GM18868 (cell line): ENCODE results near the gene SPDYE4.

Source experiments
- ATAC-seq: cut with Tn5 transposase; IDR thresholded peaks from one replicate; pipeline ENCODE4 v1.9.1; 2021; ENCODE audit warnings: mild to moderate bottlenecking, moderate library complexity; ENCODE audit not compliant: unreplicated experiment

SPDYE4 gene

GRCh38 chr17:8785547-8786413 is 27.4 kb upstream of the SPDYE4 start:
- no peak for ATAC-seq

- ATAC-seq = no peak
Measured at GRCh38 chr17:8782176-8782575, 23.8 kb upstream of the SPDYE4 start.

GRCh38 chr17:8781776-8782175 is 23.4 kb upstream of the SPDYE4 start:
- no peak for ATAC-seq

GRCh38 chr17:8776881-8777280 is 18.5 kb upstream of the SPDYE4 start:
- ATAC-seq = no peak

DNA sequence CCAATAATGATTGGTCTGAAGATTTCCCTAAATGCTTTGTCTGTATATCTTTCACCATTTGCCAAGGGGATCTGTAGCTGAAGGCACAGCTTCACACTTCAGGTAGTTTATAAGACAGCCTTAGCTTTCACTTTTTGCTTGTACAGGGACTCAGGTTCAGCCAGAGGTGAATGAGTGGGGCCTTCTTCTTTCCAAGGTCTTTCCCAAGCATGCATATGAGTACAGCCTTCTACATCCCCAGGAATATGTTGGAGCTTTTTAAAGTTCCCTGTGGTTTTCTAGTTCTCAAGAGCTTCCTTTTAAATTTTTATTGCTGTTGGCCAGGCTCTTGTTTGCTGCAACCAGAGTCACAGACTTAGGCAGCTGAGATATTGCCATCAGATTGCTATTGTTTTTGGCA is 17.9 kb upstream of the SPDYE4 start:
- no peak for ATAC-seq

DNA sequence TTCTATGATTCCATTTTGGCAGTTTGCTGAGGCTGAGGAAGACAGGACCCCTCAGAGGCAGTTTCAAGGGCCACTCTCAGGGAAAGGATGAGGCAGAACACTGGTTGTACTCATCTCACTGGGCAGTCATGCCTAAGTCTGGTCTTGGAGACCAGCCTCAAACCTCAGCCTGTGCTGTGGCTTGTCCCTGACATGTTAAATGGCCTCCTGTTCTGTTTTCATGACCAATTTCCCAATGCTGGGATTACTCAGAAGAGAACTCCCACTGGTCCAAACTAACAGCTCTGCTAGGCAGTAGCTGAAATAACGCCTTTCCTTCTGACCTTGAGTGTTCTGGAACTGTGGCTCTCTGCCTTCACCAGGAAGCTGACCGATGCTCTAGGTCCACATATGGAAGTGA is 8.4 kb upstream of the SPDYE4 start:
- ATAC-seq = no peak

DNA sequence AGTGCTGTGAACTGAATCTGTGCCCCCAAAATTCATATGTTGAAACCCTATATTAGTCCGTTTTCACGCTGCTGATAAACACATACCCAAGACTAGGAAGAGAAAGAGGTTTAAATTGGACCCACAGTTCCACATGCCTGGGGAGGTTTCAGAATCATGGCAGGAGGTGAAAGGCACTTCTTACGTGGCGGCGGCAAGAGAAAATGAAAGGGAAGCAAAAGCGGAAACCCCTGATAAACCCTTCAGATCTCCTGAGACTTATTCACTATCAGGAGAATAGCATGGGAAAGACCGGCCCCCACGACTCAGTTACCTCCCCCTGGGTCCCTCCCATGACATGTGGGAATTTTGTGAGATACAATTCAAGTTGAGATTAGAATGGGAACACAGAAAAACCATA is 3.7 kb upstream of the SPDYE4 start:
- no peak for ATAC-seq

- no peak for ATAC-seq
Measured at GRCh38 chr17:8757189-8757588, 1.2 kb downstream of the SPDYE4 start.

GRCh38 chr17:8755590-8756255 is 2.6 kb downstream of the SPDYE4 start:
- ATAC-seq = no peak

DNA sequence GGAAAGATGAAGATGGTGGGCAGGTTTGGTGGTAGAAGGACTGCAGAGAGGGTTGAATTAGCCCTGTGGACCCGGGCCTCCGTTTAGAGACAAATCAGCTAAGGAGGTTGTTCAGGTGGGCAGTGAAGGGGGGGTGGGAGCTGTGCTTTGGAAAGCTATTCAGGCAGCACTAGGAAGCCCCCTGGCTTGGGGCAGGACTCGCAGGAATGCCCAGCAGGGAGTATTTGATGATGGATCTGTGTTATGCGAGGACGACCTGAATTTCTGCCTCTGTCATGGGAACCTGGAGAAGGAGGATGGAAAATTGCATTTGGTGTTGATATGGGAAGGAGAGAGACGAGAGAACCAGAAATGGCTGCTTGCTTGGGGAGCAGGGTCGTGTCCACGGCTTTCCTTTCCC is 3.5 kb downstream of the SPDYE4 start:
- ATAC-seq = no peak

DNA sequence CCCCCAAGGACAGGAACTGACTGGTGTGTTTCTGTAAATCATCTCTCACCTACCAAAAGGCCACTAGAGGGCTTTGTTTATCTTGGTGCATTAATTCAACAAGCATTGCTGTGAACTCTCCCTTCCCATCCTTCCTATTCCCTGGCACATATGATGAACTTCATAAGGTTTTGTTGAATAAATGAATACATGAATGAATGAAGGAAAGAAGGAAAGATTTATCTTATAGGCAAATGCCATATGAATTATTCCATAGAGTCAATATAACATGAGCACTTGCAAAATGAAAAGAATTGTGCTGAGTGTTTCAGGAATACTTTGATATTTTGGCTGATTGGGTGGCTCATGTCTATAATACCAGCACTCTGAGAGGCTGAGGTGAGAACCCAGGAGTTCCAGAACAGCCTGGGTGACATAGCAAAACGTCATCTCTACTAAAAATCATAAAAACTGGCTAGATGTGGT is 4.3 kb downstream of the SPDYE4 start:
- ATAC-seq = no peak

GRCh38 chr17:8753136-8753975 is 5.0 kb downstream of the SPDYE4 start:
- no peak for ATAC-seq

DNA sequence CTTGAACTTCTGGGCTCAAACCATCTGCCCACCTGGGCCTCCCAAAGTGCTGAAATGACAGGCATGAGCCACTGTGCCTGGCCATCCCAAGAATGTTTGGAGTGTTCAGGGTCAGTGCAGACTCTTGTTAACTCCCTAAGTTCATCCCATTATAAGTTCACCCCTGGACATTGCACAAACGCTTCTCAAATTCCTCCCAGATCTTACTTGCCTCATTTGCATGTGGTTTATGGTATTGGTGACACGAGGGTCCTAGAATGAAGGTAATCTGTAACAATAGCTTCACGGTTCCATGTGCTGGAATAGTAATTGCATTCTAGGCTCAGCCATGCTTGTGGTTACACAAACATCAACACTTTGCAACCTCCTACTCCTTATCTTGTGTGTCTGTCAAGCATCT is 8.7 kb downstream of the SPDYE4 start:
- ATAC-seq = no peak

- ATAC-seq = no peak
Measured at GRCh38 chr17:8747742-8748141, 10.6 kb downstream of the SPDYE4 start.

DNA sequence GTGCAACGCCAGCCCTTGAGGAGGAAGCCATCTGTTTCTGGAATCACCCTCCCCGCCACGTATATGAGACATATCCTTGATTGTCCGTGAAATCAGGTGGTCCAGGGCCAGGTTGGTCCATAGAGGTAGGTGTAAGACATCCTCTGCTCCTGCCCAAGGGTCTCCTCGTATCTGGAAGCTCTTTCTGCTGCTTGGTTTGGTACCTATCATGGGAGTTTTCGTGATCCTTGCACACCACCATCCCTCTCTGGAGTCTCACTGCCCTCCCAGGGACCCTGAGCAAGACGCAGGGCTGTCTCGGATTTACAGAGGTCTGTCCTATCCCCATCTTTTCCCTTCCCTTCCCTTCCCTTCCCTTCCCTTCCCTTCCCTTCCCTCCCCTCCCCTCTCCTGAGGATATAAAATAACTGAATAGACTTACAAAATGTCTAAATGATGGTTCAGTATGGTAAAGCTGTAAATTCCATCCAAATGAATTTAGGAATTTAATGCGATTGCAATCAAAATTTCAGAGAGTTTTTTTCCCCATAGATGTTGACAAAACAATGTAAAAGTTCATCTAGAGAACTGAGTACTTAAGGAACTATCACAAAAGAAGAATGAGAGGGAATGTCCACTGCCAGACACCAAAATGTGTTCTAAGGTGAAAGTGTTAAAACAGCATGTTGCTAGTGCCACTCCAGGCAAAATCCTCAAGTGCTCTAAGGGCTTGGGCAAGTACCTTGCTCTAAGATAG is 11.7 kb downstream of the SPDYE4 start:
- ATAC-seq = no peak

DNA sequence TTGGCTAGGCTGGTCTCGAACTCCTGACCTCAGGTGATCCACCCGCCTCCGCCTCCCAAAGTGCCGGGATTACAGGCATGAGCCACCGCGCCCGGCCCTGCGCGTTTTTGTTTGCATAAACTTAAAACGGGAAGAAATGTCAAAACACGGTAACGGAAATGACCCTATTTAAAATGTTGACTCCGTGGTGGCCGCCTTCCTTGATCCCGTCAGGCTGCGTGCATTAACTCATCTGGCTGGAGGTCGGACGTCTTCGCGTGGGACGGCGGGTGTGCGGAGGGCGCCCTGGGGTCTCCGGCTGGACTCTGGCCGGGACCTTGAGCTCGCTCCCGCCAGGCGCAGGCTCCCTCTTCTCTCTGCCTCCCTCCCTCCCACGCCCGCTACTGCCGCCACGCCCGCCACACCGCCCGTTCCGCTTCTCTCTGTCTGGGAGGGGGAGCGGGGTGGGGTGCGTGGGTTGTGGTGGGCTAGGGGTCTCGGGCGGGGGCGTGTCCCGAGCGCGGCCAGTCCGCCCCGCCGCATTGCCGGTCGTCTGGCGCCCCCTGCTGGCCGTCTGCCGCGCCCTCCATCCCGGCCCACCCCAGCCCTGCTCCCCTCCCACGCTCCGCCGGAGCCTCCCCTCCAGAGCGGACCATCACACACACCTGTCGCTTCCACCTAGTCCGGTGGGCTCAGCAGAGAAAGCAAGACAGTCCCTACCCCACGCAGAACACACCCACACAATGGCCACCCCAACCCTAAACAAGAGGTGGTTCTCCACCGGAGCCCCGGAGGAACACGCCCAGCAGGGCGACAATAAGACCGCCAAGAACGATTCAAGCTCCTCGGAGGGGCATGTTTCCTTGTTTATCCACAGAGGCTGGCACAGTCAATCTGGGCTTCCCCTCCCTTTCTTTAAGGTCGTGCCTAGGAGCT is 12.5 kb downstream of the SPDYE4 start:
- ATAC-seq = no peak

DNA sequence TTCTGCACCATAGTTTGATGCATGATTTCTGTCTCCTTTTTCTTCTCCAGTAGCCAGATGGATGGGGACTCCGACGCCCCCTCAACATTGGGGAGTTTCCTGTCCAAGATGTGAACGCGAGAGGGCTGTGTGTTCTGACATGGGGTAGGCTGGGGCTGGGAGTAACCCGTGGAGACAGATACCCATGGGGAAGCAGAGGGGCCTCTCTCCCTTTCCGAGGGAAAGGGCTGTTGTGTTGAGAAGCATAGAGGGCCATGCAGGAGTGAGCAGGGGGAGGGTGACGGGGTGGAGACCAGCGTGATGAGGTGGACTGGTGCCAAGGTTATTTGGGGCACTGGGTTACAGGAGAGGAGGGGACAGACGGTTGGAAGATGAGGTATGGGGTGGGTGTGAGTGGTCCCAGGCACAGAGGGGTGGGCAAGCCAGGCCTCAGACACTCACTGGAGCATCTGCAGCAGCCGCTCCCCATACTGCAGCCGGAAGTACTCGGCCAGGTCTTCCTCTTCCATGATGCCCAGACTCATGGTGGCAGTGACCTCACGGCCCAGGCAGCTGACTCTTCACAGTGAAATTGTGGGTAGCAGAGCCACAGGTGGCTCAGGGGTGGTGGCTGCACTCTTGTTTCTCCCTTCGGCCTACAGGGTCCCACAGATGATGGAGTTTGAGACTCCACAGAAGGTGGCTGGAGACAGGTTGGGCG is 14.1 kb downstream of the SPDYE4 start:
- no peak for ATAC-seq

- ATAC-seq = no peak
Measured at GRCh38 chr17:8742819-8743218, 15.5 kb downstream of the SPDYE4 start.

GRCh38 chr17:8742274-8742673 is 16.1 kb downstream of the SPDYE4 start:
- ATAC-seq = no peak
